PC-3 (cell line): ENCODE data around the gene SFT2D3. TPM values are rescaled to one million over a fixed set of nuclear protein-coding genes. Genes with fewer than 3 reads are reported as not detected.

Experiments
- ATAC-seq: fragments of 200-7000 bp; cut with Tn5 transposase; 2 replicates; pipeline ENCODE4 v1.9.1; 2020; ENCODE audit warnings: mild to moderate bottlenecking, moderate library complexity
- BruUV-seq: library from RNA; stranded (reverse); fragments of 400-500 nt; replicated peaks from 2 replicates; lab custom pipeline; 2021; lab: Mats Ljungman, UMichigan
- CTCF ChIA-PET: fragments of 300-600 bp; sonication (Branson Sonifier 250); formaldehyde crosslinking; loops from one replicate; lab custom pipeline; 2022; ENCODE audit warnings: antibody characterized with exemption; lab: Charles Lee
- POLR2A ChIA-PET: fragments of 300-600 bp; sonication (Branson Sonifier 250); formaldehyde crosslinking; loops from one replicate; lab custom pipeline; 2022; ENCODE audit warnings: antibody characterized with exemption; ENCODE audit not compliant: unreplicated experiment; lab: Charles Lee
- DNase-seq: peaks from one replicate; pipeline ENCODE4 v3.0.0-alpha.2; 2015
- H2AFZ ChIP-seq: fragments of 300-600 bp; sonication (generic); 2 replicates; pipeline ENCODE4 v1.6.0; 2016; ENCODE audit warnings: antibody characterized with exemption, low read length
- H3F3A ChIP-seq: fragments of 300-600 bp; sonication (generic); one replicate; pipeline ENCODE4 v1.6.0; 2017; ENCODE audit warnings: antibody characterized with exemption, low read length, control low read depth, mild to moderate bottlenecking; ENCODE audit not compliant: unreplicated experiment
- H3K27ac ChIP-seq: fragments of 300-600 bp; sonication (generic); 2 replicates; pipeline ENCODE4 v1.5.1; 2016; ENCODE audit warnings: mild to moderate bottlenecking, low read length
- H3K27me3 ChIP-seq: fragments of 300-600 bp; sonication (generic); 2 replicates; pipeline ENCODE4 v1.6.1; 2016; ENCODE audit warnings: low read length, mixed read lengths
- H3K36me3 ChIP-seq: fragments of 300-600 bp; sonication (generic); 2 replicates; pipeline ENCODE4 v1.6.1; 2016; ENCODE audit warnings: low read depth, mixed run types, low read length, mixed read lengths
- H3K4me1 ChIP-seq: fragments of 300-600 bp; sonication (generic); 2 replicates; pipeline ENCODE4 v1.5.1; 2016; ENCODE audit warnings: low read length; ENCODE audit not compliant: insufficient read depth
- H3K4me2 ChIP-seq: fragments of 300-600 bp; sonication (generic); 2 replicates; pipeline ENCODE4 v1.6.0; 2016; ENCODE audit warnings: low read length
- H3K4me3 ChIP-seq: fragments of 300-600 bp; sonication (generic); 2 replicates; pipeline ENCODE4 v1.5.1; 2016; ENCODE audit warnings: mild to moderate bottlenecking, low read length, mixed read lengths
- H3K79me2 ChIP-seq: fragments of 300-600 bp; sonication (generic); 2 replicates; pipeline ENCODE4 v1.6.1; 2017; ENCODE audit warnings: low read length, mixed read lengths
- H3K9ac ChIP-seq: fragments of 300-600 bp; sonication (generic); 2 replicates; pipeline ENCODE4 v1.6.0; 2016; ENCODE audit warnings: mild to moderate bottlenecking, low read length
- H3K9me2 ChIP-seq: fragments of 300-600 bp; sonication (generic); replicated peaks from 2 replicates; pipeline ENCODE4 v1.6.1; 2016; ENCODE audit warnings: mixed run types, low read length, mixed read lengths
- H3K9me3 ChIP-seq: fragments of 300-600 bp; sonication (generic); 2 replicates; pipeline ENCODE4 v1.6.1; 2016; ENCODE audit warnings: low read length, mixed read lengths
- H4K20me1 ChIP-seq: fragments of 300-600 bp; sonication (generic); 2 replicates; pipeline ENCODE4 v1.6.1; 2016; ENCODE audit warnings: low read length, mixed read lengths
- EZH2 ChIP-seq: fragments of 300-600 bp; sonication (generic); IDR thresholded peaks from one replicate; pipeline ENCODE4 v1.6.1; 2017; ENCODE audit warnings: antibody characterized with exemption, mild to moderate bottlenecking, low read length; ENCODE audit not compliant: unreplicated experiment
- EZH2phosphoT487 ChIP-seq: fragments of 300-600 bp; sonication (generic); IDR thresholded peaks from 2 replicates; pipeline ENCODE4 v1.6.1; 2018; ENCODE audit warnings: mild to moderate bottlenecking, antibody characterized with exemption, low read length, borderline replicate concordance
- intact Hi-C: fragments of 100-400 bp; cut with micrococcal nuclease; formaldehyde crosslinking; loops from 2 replicates; pipeline ENCODE4 v1.9.0; 2023
- total RNA-seq: library from RNA; depleted of rRNA; stranded (reverse); fragments of >200 nt; gene quantifications from 2 replicates; pipeline ENCODE4 v1.2.3, GENCODE V29; 2014
- TF ChIP-seq, protein P1 (sequence below): fragments of 300-600 bp; sonication (generic); conservative IDR thresholded peaks from 2 replicates; pipeline ENCODE4 v1.5.1; 2017; ENCODE audit warnings: antibody characterized with exemption, low read depth, mild to moderate bottlenecking, low read length

SFT2D3 gene
- total RNA-seq, 1 experiment from 2014 or later, result 4.2 TPM

DNA sequence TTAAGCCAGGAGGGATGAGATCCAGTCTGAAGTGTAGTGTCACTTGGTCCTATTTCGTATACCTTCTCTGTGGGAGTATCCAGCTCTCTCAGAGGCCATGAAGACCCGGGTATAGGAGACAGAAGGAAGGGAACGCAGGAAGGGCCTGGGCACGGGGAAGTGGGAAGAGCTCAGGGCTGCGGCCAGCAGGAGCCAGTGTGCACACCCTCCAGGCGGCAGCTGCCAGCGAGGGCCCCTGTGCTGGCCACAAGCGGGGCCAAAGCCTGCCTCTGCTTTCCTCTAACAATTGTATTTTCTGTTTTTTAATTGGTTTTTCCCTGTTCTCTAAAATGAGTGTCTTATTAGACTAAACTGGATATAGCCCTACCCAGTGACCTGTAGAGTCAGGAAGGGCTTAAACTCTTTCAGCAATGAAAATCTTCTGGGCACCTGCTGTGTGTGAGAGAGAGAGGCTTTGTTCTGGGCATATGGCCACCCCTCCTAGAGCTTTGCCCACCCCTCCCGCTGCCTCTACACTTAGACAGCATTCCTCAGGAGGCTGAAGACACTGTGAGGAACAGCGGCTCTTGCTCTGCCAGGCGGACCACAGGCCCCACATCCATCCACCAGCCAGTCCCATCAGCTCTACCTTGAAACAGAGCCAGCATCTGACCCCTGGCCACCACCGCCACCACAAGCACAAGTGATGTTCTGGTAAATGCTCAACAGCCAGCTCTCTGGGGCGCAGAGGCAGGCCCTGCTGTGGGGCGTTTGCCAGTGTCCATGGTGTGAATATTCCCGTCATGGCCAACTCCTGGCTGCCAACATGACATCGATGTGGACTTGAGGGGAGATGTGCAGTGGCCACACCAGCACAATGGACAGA is 45.9 kb upstream of the SFT2D3 start:
- H2AFZ ChIP-seq, result no peak overlapping the region
- no peaks in the 10 kb centered on the region for H3K36me3 ChIP-seq
- H4K20me1 ChIP-seq, result no peaks in the 10 kb centered on the region
- DNase-seq (no peak), ATAC-seq (no peak)
- H3K9me3 ChIP-seq, result no peaks in the 10 kb centered on the region
- no peaks in the 10 kb centered on the region for H3K27me3 ChIP-seq
- no peak overlapping the region for H3K4me3 ChIP-seq
- ChIA-PET CTCF (interaction anchor here (0.6 kb wide), 1 partner anchor 64 kb away, joined by 4 read pairs; no protein-coding TSS in a partner anchor), POLR2A (no interaction called here)
- no peak overlapping the region for H3K4me2 ChIP-seq
- no peaks in the 10 kb centered on the region for H3K9me2 ChIP-seq
- TF ChIP-seq EZH2phosphoT487 (no peak), EZH2 (no peak)
- TF ChIP-seq, protein P1, sequence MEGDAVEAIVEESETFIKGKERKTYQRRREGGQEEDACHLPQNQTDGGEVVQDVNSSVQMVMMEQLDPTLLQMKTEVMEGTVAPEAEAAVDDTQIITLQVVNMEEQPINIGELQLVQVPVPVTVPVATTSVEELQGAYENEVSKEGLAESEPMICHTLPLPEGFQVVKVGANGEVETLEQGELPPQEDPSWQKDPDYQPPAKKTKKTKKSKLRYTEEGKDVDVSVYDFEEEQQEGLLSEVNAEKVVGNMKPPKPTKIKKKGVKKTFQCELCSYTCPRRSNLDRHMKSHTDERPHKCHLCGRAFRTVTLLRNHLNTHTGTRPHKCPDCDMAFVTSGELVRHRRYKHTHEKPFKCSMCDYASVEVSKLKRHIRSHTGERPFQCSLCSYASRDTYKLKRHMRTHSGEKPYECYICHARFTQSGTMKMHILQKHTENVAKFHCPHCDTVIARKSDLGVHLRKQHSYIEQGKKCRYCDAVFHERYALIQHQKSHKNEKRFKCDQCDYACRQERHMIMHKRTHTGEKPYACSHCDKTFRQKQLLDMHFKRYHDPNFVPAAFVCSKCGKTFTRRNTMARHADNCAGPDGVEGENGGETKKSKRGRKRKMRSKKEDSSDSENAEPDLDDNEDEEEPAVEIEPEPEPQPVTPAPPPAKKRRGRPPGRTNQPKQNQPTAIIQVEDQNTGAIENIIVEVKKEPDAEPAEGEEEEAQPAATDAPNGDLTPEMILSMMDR, result no peak
- BruUV-seq, result no TSS peak
- intact Hi-C loops, result no loop called here
- H3K27ac ChIP-seq, result no peak overlapping the region
- no peaks in the 10 kb centered on the region for H3F3A ChIP-seq
- H3K9ac ChIP-seq, result no peak overlapping the region
- H3K79me2 ChIP-seq, result no peaks in the 10 kb centered on the region
- H3K4me1 ChIP-seq, result no peaks in the 10 kb centered on the region

DNA sequence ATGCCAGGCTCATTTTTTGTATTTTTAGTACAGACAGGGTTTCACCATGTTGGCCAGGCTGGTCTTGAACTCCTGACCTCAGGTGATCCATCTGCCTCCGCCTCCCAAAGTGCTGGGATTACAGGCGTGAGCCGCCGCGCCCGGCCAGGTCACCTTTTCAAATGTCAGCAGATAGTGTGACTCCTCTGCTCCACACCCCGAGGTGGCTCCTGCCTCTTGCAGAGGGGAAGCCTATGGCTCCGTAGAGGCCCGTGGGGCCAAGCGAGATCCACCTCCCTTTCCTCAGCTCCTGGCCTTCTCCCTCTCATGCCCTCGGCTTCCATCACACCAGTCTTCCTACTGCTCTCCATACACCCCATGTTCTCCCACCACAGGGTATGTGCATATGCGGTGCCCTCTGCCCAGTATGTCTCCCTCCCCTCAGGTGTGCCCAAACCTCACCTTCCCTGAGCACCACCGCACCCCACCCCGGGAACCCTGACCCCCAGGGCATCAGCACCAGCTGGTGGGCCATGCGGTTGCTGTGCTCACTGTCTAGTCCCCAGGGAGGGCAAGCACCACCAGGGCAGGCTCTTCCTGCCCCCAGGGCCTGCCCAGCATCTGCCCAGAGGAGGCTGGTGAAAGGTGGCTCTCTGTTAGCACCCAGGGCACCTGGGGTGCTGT is 44.6 kb upstream of the SFT2D3 start:
- Histone ChIP-seq H3K36me3 (no peaks in the 10 kb centered on the region), H3K27me3 (no peaks in the 10 kb centered on the region), H3K9me2 (no peaks in the 10 kb centered on the region), H3F3A (no peaks in the 10 kb centered on the region), H3K4me1 (no peaks in the 10 kb centered on the region), H3K4me2 (no peak overlapping the region), H3K9me3 (no peaks in the 10 kb centered on the region), H3K27ac (no peak overlapping the region), H4K20me1 (no peaks in the 10 kb centered on the region), H3K79me2 (no peaks in the 10 kb centered on the region), H2AFZ (no peak overlapping the region), H3K4me3 (no peak overlapping the region), H3K9ac (no peak overlapping the region)
- BruUV-seq, result no TSS peak
- CTCF ChIA-PET, result no interaction called here
- TF ChIP-seq EZH2 (no peak), EZH2phosphoT487 (no peak)
- TF ChIP-seq, protein P1, result no peak
- intact Hi-C loops, result no loop called here
- DNase-seq (no peak), ATAC-seq (no peak)
- POLR2A ChIA-PET, result no interaction called here
